Ovary (tissue), 9 donors: ENCODE data around the gene GEMIN5. TPM values are rescaled to one million over a fixed set of nuclear protein-coding genes. Genes with fewer than 3 reads are reported as not detected.

Source experiments
- DNase-seq, 5 donors: peaks; one replicate each; pipeline ENCODE4 v3.0.0-alpha.2; 2019 to 2020
- H3K27ac ChIP-seq, 2 donors: fragments of 200-600 bp; one replicate each; pipeline versions ENCODE4 v1.5.1 to v1.8.0; 2019 to 2022
- H3K27me3 ChIP-seq: fragments of 200-600 bp; one replicate; pipeline ENCODE4 v1.8.0; 2022
- H3K36me3 ChIP-seq: fragments of 200-600 bp; sonication (generic); one replicate; pipeline ENCODE4 v1.5.1; 2019
- H3K4me1 ChIP-seq: one replicate; pipeline ENCODE4 v1.8.1; 2013; ENCODE audit warnings: mild to moderate bottlenecking, moderate library complexity; ENCODE audit not compliant: insufficient read depth
- H3K4me3 ChIP-seq: fragments of 200-600 bp; sonication (generic); one replicate; pipeline ENCODE4 v1.5.1; 2017
- H3K9me3 ChIP-seq, 2 donors: fragments of 200-600 bp in 1 of 2; sonication (generic) in 1 of 2; one replicate each; pipeline versions ENCODE4 v1.5.1 to v1.8.1; 2013 to 2019; ENCODE audit warnings: mild to moderate bottlenecking in 1 of 2, moderate library complexity in 1 of 2
- CTCF ChIP-seq, 3 donors: fragments of 450-650 bp in 2 of 3; fragments of 200-600 bp in 1 of 3; IDR thresholded peaks; one replicate each; pipeline versions ENCODE4 v1.5.1 to v1.8.0; 2016 to 2022; ENCODE audit warnings: antibody characterized with exemption in 3 of 3, mild to moderate bottlenecking in 1 of 3
- EP300 ChIP-seq: sonication (generic); formaldehyde crosslinking; IDR thresholded peaks from one replicate; pipeline ENCODE4 v1.6.1; 2017; ENCODE audit warnings: antibody characterized with exemption
- POLR2A ChIP-seq: fragments of 450-650 bp; IDR thresholded peaks from one replicate; pipeline ENCODE4 v1.6.1; 2017; ENCODE audit warnings: antibody characterized with exemption, mild to moderate bottlenecking, moderate library complexity
- WGBS, 3 donors: extraction: QIAGEN DNeasy Blood & Tissue Kit in 1 of 3; methylation state at CpG; one replicate each; pipeline versions ENCODE4 v1.1.5 to v1.1.7; 2013 to 2017; 5-methylcytosine and 5-hydroxymethylcytosine counted together
- intact Hi-C, 4 donors: fragments of 100-400 bp; cut with DNase I; formaldehyde crosslinking; loops; one replicate each; pipeline versions ENCODE4 v1.11.0 to v1.15.1; 2022 to 2023
- polyA plus RNA-seq, 2 donors: library from polyadenylated mRNA; stranded (reverse); fragments of 200-250 nt in 1 of 2; fragments of 350-450 nt in 1 of 2; fragmentation: Illumina TruSeq in 1 of 2; extraction: RNeasy Lipid Tissue Mini Kit (QIAGEN cat#74804) in 1 of 2; gene quantifications; one replicate each; pipeline ENCODE4 v1.2.3, GENCODE V29; 2013 to 2014
- total RNA-seq, 7 donors: library from RNA; depleted of rRNA in 2 of 7; stranded (reverse); fragments of >200 nt in 2 of 7; fragmentation: NEBNext Ultra II Directional in 3 of 7; extraction: Animal tissue kit (Norgen Biotek cat#: 25700) in 3 of 7; gene quantifications; one replicate each; pipeline versions ENCODE4 v1.1.0 to v1.2.4, GENCODE V29; 2016 to 2023
- donor health status: DM: no; HTN: no; CAD: no; lungs with moderate emphysema.
- donor health status: DM: no; HTN: no; CAD: no.
- donor health status: Bipolar disorder and iron deficiency.
- donor health status: DM: yes; HTN: yes; CAD: no.
- donor health status: DM: no; HTN: no; CAD: no.
- donor health status: DM: yes; HTN: yes; CAD: no.

GEMIN5 gene
- total and polyA plus RNA-seq, 9 donors: 6.1 to 20.6 (median 15.3) TPM

DNA sequence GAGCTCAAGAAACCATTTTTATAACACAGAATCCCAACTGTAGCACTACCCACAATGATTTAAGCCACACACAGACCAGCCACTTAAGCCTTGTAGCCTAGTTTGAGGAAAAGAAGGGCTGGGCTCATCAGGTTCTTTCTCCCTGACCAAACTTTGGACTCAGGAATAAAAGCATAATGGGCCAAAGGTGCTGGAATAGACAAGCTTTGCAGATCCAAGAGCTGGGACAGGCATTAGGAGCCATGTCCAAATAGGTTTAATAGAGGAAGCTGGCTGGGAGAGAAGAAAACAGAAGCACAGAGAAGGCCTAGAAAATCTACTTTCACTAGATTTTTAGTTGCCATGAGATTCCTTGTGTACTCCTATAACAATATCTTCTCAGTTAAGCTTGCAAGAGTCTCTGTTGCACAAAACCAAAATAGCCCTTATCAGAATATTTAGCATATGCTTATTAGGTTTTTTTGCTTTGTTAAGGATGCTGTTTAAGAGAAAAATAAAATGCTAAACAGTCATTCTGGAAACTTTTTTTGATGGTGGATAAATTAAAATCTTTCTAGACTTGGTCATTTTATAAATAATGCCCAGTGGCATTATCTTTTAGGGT, 41.3 kb downstream of the GEMIN5 start:
- Histone ChIP-seq H3K4me3 (no peak overlapping the region), H3K36me3 (no peaks in the 10 kb centered on the region), H3K9me3 (no peaks in the 10 kb centered on the region), H3K27me3 (no peaks in the 10 kb centered on the region), H3K4me1 (no peaks in the 10 kb centered on the region), H3K27ac (no peak overlapping the region)
- DNase-seq: no peak
- TF ChIP-seq CTCF (IDR thresholded peaks at IDR 0.05) (no peak), POLR2A (no peak), EP300 (no peak)
- intact Hi-C loops: no loop called here

GRCh38 chr5:154895606-154896561, 42.1 kb downstream of the GEMIN5 start:
- 80 to 84% (median 83%) methylated on average over 14 of the region's 14 CpGs for WGBS, 3 donors
- no peak overlapping the region for H3K4me3 ChIP-seq
- no peak overlapping the region for H3K27ac ChIP-seq
- DNase-seq: no peak
- no peak for TF ChIP-seq EP300
- no peak for TF ChIP-seq CTCF (IDR thresholded peaks at IDR 0.05)
- TF ChIP-seq POLR2A: no peak
- no peaks in the 10 kb centered on the region for H3K4me1 ChIP-seq
- no peaks in the 10 kb centered on the region for H3K9me3 ChIP-seq
- no peaks in the 10 kb centered on the region for H3K36me3 ChIP-seq
- intact Hi-C loops: no loop called here
- H3K27me3 ChIP-seq: no peaks in the 10 kb centered on the region

DNA sequence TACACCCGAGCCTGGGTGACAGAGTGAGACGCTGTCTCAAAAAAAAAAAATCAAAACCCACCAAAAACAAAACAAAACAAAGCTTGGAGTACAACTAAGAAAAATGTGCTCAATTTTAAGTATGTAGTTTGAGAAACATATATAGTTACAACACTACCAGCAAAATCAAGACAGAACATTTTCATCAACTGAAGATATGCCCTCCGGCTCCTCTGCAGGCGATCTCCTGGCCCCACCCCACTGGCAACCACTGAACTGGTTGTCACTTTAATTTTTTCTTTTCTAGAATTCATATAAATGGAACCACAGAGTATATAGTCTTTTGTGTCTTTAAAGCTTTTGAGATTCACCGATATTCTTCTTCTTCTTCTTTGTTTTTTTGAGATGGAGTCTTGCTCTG, 44.6 kb downstream of the GEMIN5 start:
- Histone ChIP-seq H3K4me3 (no peak overlapping the region), H3K9me3 (no peaks in the 10 kb centered on the region), H3K36me3 (no peaks in the 10 kb centered on the region), H3K27me3 (no peaks in the 10 kb centered on the region), H3K4me1 (no peaks in the 10 kb centered on the region), H3K27ac (no peak overlapping the region)
- DNase-seq: no peak
- intact Hi-C loops: no loop called here
- WGBS, 3 donors: 79 to 90% (median 84%) methylated on average over 5 of the region's 5 CpGs
- TF ChIP-seq CTCF (IDR thresholded peaks at IDR 0.05): no peak
- TF ChIP-seq EP300: no peak
- no peak for TF ChIP-seq POLR2A

DNA sequence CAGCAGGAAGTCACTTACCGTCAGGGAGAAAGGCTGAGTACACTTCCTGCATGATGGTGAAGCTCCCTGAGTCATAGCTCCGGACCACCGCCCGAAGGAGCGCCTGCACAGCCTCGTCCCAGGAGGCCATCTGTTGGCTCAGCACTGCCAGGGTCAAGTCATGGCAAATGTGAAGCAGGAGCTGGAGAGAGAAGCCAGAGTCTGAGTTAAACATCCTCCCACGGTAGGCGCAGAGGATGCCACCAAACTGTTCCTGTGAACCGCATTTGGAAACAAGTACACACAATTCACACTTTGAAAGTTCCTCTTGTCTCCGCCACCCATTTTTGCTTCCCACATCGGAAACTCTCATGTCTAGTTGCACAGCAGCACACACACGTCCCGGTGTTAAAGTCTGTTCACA, 45.6 kb downstream of the GEMIN5 start:
- intact Hi-C loops: no loop called here
- no peak for TF ChIP-seq EP300
- TF ChIP-seq CTCF (IDR thresholded peaks at IDR 0.05): no peak
- Histone ChIP-seq H3K9me3 (peaks cover 0 to 4% of the 10 kb centered on the region in 2 donors), H3K4me3 (no peak overlapping the region), H3K27me3 (no peaks in the 10 kb centered on the region), H3K27ac (no peak overlapping the region), H3K4me1 (no peaks in the 10 kb centered on the region), H3K36me3 (no peaks in the 10 kb centered on the region)
- no peak for DNase-seq
- 75 to 88% (median 81%) methylated on average over 13 of the region's 13 CpGs for WGBS, 3 donors
